Activated CD4-positive, alpha-beta T cell treated with anti-CD3 and anti-CD28 coated beads, Interleukin-2, amount 50 U/mL, for 1 hour (primary cell): ENCODE measurements around the gene FAM3A.
"Not testable (repeated sequence)": the region's sequence is repeated elsewhere in the genome, so short reads cannot be mapped to it uniquely, and the experiment has no call there.

ENCODE experiments used
- DNase-seq: peaks from one replicate; pipeline ENCODE4 v3.0.0-alpha.2; 2020

Gene FAM3A, protein sequence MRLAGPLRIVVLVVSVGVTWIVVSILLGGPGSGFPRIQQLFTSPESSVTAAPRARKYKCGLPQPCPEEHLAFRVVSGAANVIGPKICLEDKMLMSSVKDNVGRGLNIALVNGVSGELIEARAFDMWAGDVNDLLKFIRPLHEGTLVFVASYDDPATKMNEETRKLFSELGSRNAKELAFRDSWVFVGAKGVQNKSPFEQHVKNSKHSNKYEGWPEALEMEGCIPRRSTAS

DNA sequence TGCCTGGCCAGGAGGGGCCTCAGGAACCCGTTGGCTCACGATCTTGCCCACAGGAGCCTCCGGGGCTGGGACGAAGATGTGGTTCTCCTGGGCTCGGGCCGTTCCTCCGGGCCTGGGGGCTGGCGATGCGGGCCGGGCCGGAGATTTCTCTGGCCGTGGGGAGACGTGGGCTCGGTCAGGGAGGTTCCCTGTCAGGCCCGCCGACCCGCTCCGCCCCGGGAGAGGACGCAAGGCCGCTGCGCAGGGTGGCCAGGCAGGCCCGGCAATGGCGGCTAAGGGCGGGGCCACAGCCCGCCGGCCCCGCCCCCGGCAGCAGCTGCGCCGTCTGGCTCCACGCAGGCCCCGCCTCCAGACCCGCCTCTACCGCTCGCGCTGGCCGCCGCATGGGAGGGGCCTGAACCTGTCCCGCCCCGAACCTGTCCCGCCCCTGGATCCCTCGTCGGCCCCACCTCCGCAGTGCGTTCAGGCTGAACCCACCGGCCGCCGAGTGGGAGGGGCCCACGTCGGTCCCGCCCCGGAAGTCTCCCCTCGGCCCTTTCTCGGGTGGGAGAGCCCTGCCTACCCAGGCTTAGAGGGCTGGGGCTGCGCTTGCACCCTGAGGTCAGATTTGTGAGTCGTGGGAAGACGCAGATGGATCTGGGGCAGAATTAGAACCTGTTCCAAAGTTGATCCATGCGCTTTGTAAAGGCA, at the start of gene FAM3A:
FAM3A (minus strand) TSS at position 267 of the 690 bp plus-strand sequence. CDS start 460 bp downstream, outside the sequence.
- DNase-seq, result peak; percentile 90

DNA sequence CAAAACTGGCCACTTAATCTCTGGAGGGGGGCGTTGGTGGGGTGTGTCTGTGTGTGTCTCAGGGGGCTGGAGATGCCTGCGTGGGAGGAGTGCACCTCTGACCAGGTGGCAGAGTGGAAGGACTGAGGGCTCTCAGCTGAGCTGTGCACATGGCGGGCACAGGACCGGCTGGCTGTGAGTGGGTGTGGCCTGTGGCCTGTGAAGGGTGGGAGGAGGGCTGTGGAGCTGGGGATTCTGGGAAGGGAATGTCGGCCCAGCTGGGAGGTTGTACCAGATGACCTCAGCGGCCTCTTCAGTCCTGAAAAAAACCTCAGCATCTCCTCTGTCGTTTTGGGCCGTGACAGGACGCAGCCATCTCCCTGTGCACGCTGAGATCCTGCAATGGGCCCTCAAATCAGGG, 46.3 kb upstream of the FAM3A start:
- DNase-seq, result not testable (repeated sequence)

GRCh38 chrX:154560326-154560725, 44.3 kb upstream of the FAM3A start:
- DNase-seq, result not testable (repeated sequence)

GRCh38 chrX:154558896-154559295, 42.9 kb upstream of the FAM3A start:
- DNase-seq, result not testable (repeated sequence)

- not testable (repeated sequence) for DNase-seq
Measured at GRCh38 chrX:154558060-154558690, 42.1 kb upstream of the FAM3A start.

DNA sequence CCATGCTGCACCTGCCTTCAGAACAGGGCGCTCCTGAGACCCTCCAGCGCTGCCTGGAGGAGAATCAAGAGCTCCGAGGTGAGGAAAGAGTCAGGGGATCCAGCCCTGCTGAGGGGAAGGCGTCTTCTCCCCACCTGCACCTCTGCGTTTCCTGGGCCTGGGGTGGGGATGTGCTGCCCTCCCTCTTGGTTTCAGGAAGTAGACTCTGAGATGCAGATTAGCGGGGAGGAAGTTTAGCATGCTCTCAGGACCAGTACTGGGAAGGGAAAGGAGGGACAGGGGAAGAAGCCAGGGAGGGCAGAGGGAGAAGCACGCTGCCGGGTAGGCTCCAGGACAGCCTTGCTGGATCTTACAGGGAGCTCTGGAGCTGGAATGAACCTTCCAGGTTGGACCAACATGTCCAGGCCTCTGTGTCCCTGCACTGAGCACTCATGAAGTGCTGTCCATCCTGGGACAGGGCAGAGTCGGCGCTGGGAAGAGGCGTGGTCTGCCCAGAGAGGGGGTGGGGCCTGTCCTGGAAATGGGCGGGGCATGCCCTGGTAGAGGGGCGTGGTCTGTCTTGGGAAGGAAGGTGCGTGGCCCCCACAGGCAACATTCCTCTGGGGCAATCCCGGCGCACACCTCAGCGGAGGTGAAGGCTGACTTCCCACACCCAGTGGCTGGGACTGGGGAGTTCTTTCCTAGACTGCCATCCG, 36.2 kb upstream of the FAM3A start:
- not testable (repeated sequence) for DNase-seq

DNA sequence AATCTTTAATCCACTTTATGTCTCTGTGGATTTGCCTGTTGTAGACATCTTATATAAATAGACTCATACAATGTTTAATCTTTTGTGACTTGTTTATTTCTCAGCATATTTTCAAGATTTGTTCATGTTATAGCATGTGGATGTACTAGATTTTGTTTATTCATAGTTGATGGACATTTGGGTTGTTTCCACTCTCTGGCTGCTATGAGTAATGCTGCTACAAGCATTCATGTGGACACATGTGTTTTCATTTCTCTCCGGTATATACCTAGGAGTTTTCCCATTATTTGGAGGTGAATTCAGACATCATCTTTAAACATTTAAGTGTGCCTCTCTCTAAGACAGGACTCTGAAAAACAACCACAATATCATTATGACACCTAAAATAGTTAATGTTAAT, 33.7 kb upstream of the FAM3A start:
- DNase-seq, result no peak

- DNase-seq, result no peak
Measured at GRCh38 chrX:154548028-154548316, 31.9 kb upstream of the FAM3A start.

DNA sequence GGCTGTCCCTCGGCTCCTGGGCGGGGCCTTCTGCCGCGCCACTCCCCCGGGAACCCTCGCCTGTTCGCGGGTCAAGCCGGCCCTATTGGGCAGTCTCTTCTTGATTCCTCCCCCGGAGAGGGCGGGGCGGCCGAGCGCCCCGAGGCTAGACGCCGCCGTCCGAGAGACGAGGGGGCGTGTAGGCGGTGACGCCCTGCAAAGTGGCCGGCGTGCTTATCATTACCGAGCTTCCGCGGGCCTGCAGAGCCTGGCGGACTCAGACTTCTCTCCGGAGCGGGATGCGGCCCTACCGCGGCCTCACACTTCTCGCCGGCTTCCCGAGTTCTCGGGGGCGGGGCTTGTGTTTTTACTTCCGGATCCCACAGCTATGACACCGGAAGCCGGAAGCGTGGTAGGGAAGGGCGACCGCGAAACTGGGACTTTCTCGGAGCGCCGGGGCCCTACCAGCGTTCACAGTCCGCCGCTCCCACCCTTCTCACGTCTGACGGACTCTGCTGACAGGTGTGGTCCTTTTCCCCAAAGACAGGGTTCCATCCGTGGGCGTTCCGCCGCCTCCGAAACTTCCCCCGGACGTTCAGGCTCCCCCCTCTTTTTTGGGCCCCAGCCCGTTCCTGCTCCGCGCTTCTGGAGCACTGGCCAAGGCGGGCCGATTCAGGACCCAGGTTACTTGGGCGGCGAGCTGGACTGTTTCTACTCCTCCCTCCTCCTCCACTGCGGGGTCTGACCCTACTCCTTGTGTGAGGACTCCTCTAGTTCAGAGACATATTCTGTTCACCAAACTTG, 31.4 kb upstream of the FAM3A start, which contains the start of gene IKBKG:
IKBKG (plus strand) TSS at position 376 of the 783 bp plus-strand sequence. CDS start 4,383 bp downstream, outside the sequence.
- peak; percentile 82 for DNase-seq

DNA sequence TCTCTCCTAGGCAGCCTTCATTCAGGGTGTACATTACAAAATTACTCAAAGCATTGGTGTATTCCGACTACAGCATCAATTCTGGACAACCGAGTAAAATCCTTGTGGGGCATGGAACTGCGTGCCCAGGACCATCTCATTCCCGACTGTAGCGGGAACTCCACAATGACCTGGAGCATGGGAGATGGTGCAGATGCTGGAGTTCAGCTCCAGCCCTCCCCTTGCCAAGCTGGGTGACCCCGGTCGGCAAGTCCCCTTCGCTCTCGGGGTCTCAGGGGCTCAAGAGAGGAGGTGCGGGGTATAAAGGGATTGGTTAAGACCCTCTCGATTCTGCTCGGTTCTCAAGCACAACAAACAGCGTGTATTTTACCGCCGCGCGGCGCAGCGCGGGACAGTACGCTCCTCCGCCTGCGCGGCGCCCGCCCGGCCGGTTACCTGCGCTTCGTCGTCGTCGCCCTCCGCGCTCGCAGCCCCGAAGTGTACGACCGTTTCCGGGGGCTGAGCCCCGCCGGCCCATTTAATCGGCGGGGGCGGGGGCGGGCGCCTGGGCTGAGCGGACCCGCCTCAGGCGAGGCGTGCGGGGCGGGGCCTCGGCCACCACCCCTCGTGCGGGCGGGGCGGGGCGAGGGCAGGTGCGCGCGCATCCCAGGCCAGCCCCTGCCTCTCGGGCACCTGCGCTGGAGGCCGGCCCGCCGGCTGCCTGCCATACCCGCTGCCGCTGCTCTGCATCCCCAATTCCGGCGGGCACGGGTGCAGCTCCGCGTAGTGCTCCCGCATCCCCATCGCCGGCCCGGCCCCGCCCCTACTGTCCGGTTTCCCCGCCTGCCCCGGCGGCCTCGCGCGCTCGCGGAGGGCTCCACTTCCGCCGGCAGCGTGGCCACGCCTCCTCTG, 30.6 kb upstream of the FAM3A start, which contains the start of gene G6PD:
G6PD (minus strand) TSS at position 493 of the 891 bp plus-strand sequence. CDS start 691 bp downstream, outside the sequence.
- peak; percentile 75 for DNase-seq

GRCh38 chrX:154545673-154546274, 29.7 kb upstream of the FAM3A start:
- DNase-seq, result no peak

GRCh38 chrX:154542723-154543424, 26.8 kb upstream of the FAM3A start:
- DNase-seq, result no peak

- no peak for DNase-seq
Measured at GRCh38 chrX:154541896-154542722, 26.1 kb upstream of the FAM3A start.

DNA sequence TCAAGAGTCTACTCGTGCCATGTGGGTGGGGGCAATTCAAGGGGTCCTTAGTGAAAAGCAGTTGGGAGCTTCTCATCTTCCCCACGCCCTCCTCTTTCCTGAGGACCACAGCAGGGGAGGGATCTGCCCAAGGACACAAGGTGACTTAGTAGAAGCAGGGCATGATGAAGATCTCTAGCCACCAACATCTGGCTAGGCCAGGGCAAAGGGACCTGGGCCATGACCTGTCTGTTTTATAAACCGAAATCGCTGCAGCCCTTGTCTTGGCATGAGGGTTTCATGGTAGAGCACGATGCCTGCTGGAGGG, 25.5 kb upstream of the FAM3A start:
- DNase-seq, result no peak

GRCh38 chrX:154540897-154541535, 25.0 kb upstream of the FAM3A start:
- no peak for DNase-seq

GRCh38 chrX:154540365-154540764, 24.3 kb upstream of the FAM3A start:
- not testable (repeated sequence) for DNase-seq

GRCh38 chrX:154539077-154539476, 23.0 kb upstream of the FAM3A start:
- no peak for DNase-seq

- no peak for DNase-seq
Measured at GRCh38 chrX:154535892-154536291, 19.9 kb upstream of the FAM3A start.
